ENCODE results near the gene NUTM1. TPM values are rescaled to one million over a fixed set of nuclear protein-coding genes. Genes with fewer than 3 reads are reported as not detected.

Gene NUTM1
- total RNA-seq, 2 experiments from 2014 or later, result not detected

DNA sequence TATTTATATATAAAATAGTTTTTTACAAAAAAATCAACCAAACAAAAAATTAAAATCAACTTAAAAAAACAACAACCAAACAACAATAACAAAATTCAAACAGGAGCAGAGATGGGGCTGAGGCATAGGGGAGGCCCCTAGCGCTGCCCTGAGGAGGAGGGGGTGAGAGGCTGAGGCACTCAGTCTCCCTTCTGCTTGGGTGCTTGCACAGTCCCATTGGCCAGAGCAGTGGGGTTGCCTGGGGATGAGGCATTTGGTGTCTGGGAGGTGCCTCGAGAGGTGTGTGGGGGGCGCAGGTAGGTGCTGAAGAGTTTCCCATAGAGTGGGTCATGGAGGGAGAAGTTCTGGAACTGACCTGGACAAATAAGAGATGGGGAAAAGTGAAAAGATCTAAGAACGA, 15.8 kb downstream of the NUTM1 start:
- Mint-ChIP-seq H3K9me3 (no peaks in the 10 kb centered on the region), H3K27ac (no peak overlapping the region), H3K36me3 (ENCODE audit: low read depth) (peaks cover 57% of the 10 kb centered on the region), H3K4me3 (no peak overlapping the region), H3K27me3 (no peaks in the 10 kb centered on the region), H3K4me1 (peaks cover 18% of the 10 kb centered on the region)
- ChIA-PET CTCF (interaction anchor here (1.3 to 2.2 kb wide), 2 partner anchors 8 to 16 kb away, joined by 4 to 20 read pairs; partner anchors contain the start of genes LPCAT4, NOP10 and NUTM1), POLR2A (no interaction called here)
- no peak for DNase-seq

- peaks cover 57% of the 10 kb centered on the region for H3K36me3 Mint-ChIP-seq (ENCODE audit: low read depth)
- no peaks in the 10 kb centered on the region for H3K9me3 Mint-ChIP-seq
- H3K27me3 Mint-ChIP-seq, result no peaks in the 10 kb centered on the region
- no peak for DNase-seq
- CTCF ChIA-PET, result interaction anchor here (1.1 to 1.3 kb wide), 2 partner anchors 17 to 150 kb away, joined by 4 to 6 read pairs; partner anchors contain the start of genes NOP10 and NUTM1
- H3K4me1 Mint-ChIP-seq, result peaks cover 19% of the 10 kb centered on the region
- H3K4me3 Mint-ChIP-seq, result no peak overlapping the region
- POLR2A ChIA-PET, result no interaction called here
- H3K27ac Mint-ChIP-seq, result no peak overlapping the region
Measured at GRCh38 chr15:34359416-34359815, 16.3 kb downstream of the NUTM1 start.

DNA sequence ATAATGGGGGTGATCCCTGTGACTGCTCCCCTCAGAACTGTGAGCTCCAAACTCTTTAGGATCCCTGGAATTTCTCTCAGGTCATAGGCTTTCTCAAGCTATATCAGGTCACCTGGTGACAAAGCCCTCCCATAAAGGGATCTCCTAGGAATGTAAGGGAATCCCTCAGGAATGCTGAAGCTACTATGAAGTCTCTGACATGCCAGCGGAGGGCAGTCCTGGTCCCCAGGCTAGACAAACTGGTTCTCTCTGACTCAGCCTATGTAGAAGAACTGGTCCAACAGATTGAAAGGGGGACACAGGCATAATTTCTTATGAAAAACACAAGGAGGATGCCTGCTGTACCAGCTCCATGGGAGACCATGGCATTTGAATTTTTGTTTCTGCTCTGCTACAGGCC, 17.2 kb downstream of the NUTM1 start:
- Mint-ChIP-seq H3K9me3 (no peaks in the 10 kb centered on the region), H3K27me3 (no peaks in the 10 kb centered on the region), H3K27ac (no peak overlapping the region), H3K4me1 (peaks cover 27% of the 10 kb centered on the region), H3K36me3 (ENCODE audit: low read depth) (peaks cover 55% of the 10 kb centered on the region), H3K4me3 (no peak overlapping the region)
- POLR2A ChIA-PET, result no interaction called here
- no peak for DNase-seq
- CTCF ChIA-PET, result interaction anchor here (0.9 to 1.5 kb wide), 5 partner anchors 17 to 151 kb away, joined by 3 to 6 read pairs (median 4); partner anchors contain the start of genes NOP10, NUTM1 and SLC12A6

DNA sequence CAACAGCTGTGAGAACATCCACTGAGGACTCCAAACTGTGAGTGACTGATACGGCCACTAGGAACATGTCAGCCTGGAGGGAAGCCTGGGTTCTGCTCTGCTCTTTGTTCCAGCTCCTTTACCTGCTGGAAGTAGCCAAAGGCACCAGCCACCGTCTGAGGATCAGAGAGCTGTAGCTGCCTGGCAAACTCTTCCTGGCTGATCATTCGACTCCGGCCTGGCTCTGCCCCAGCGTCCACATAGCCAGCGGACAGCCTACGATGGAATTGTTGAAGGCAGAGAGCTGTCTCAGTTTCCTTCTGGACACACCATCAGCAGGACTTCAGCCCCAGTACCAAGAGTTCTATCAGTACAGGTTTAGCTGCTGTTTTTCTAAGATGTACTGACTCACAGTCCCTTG, 18.2 kb downstream of the NUTM1 start:
- POLR2A ChIA-PET, result no interaction called here
- no peak overlapping the region for H3K27ac Mint-ChIP-seq
- CTCF ChIA-PET, result interaction anchor here (0.9 to 1.5 kb wide), 2 partner anchors 18 to 24 kb away, joined by 4 to 5 read pairs; partner anchors contain the start of genes NOP10, NUTM1 and SLC12A6
- peaks cover 53% of the 10 kb centered on the region for H3K36me3 Mint-ChIP-seq (ENCODE audit: low read depth)
- peaks cover 37% of the 10 kb centered on the region for H3K4me1 Mint-ChIP-seq
- H3K9me3 Mint-ChIP-seq, result no peaks in the 10 kb centered on the region
- H3K27me3 Mint-ChIP-seq, result no peaks in the 10 kb centered on the region
- DNase-seq, result no peak
- H3K4me3 Mint-ChIP-seq, result no peak overlapping the region

DNA sequence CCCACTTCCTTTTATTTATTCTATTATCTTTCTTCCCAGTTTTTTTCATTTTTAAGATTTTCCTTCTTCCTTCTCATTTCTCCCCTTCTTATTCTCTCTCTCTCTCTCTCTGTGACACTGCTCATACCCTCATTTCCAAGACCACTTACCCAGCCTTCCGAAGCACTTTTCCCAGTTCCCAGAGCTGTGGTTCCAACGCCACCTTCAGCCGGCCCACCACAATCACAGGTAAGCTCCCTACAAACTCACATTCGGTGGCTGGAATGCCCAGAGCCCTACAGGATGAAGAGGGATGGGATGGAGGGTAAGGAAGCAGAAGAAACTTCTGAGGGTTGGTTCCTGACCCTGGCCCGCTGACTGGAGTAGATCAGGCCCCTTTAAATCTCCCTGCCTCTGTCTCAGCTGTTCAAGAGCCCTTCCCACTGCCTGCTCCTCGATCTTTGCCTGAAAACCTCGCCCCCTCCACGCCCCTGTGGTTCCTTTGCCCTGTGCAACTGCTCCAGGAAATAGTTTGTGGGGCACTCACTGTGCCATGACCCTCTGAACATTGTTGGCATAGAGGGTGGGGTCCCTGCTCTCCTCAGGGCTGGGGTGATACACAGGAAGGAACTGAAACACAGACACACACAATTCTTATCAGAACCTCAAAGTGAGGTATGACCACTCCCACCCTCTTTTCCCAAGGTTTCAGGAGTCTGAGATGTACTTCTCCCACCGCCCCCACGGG, 19.1 kb downstream of the NUTM1 start:
- POLR2A ChIA-PET, result no interaction called here
- Mint-ChIP-seq H3K27ac (peak overlapping the region; percentile 76), H3K27me3 (no peaks in the 10 kb centered on the region), H3K9me3 (no peaks in the 10 kb centered on the region), H3K4me1 (peaks cover 38% of the 10 kb centered on the region), H3K4me3 (no peak overlapping the region), H3K36me3 (ENCODE audit: low read depth) (peaks cover 49% of the 10 kb centered on the region)
- no peak for DNase-seq
- CTCF ChIA-PET, result interaction anchor here (1.5 kb wide), 1 partner anchor 19 kb away, joined by 5 read pairs; the partner anchor contains the start of genes NOP10 and NUTM1

DNA sequence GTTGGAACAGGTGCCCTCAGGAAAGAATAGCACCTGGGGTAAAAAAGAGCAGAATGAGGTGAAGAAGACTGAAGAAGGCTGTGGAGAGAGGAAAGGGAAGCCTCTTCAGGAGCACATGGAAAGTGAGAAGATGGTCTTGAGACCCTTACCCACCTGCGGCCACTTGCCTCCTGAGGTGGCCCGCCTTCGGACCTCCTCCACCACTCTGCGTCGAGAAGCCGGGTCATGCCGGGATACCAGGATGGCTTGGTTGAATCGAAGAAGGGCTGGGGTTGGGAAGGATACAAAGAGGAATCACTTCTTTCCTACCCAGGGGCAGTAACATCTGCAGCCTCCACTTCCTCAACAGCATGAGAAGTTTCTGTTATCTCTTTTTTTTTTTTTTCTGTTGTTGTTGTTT, 20.9 kb downstream of the NUTM1 start:
- peaks cover 49% of the 10 kb centered on the region for H3K4me1 Mint-ChIP-seq

DNA sequence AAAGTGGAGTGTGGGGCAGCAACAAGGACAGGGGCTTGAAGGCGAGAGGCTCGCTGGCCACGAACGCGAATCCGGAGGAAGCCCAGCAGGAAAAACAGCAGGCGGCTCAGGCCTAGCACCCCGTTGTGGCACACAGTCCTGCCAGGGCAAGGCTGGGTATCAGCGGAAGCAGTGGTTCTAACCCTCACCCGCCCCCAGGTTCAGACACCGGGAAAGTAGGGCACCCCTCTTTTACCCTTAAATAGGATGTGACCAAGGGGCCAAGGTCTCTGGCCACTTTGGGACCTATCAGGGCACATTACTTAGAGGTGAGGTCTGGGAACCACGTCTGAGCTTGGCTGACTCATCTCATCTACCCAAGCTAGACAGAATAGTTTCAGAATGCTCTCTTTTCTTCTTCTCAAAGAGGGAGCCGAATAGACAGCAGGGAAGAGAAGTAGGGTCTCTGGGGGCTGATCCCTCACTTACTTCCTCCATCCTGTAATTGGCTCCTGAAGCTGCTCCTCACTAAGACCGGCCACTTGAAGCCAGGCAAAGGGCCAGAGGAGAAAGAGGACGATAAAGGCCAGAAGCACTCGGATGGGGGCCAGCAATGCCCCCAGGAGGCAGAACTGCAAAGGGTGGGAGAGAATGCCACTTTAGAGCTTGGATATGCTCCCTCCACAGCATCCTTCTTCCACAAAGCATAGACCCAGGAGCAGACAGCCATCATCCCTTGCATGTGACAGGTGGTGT, 22.1 kb downstream of the NUTM1 start:
- POLR2A ChIA-PET, result interaction anchor here (1.0 to 1.2 kb wide), 2 partner anchors 22 to 36 kb away, joined by 3 to 5 read pairs; partner anchors contain the start of genes NOP10 and NUTM1
- peaks cover 57% of the 10 kb centered on the region for H3K4me1 Mint-ChIP-seq
- DNase-seq, result no peak
- CTCF ChIA-PET, result interaction anchor here (3.2 to 3.7 kb wide), 2 partner anchors 11 to 22 kb away, joined by 28 to 31 read pairs; partner anchors contain the start of genes NOP10 and NUTM1
- H3K36me3 Mint-ChIP-seq (ENCODE audit: low read depth), result peaks cover 28% of the 10 kb centered on the region
- peak overlapping the region; percentile 89 for H3K27ac Mint-ChIP-seq
- H3K4me3 Mint-ChIP-seq, result peak overlapping the region; percentile 97
- no peaks in the 10 kb centered on the region for H3K27me3 Mint-ChIP-seq
- no peaks in the 10 kb centered on the region for H3K9me3 Mint-ChIP-seq

More for the DNA sequence above, 20.9 kb downstream of the NUTM1 start:
- Mint-ChIP-seq H3K9me3 (no peaks in the 10 kb centered on the region), H3K36me3 (ENCODE audit: low read depth) (peaks cover 35% of the 10 kb centered on the region), H3K4me3 (no peak overlapping the region), H3K27ac (no peak overlapping the region), H3K27me3 (no peaks in the 10 kb centered on the region)
- CTCF ChIA-PET, result no interaction called here
- DNase-seq, result no peak
- POLR2A ChIA-PET, result no interaction called here

DNA sequence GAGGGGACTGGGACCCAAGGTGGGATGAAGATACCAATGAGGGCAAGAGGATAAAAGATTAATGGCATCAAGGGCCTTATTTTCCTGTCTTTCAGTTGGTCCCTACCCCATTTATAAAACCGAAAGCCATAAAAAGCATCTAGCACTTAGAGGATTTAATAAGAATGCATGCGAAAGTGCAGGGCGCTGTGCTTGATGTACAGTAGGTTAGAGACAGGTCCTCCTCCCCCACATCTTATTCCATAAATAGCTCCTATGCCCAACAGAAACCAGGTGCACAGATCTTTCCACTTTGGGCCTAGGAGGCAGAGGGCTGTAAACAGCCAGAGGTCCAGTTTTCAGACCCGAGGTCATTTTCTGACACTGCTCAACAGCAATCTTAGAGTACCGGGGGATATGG, 22.7 kb downstream of the NUTM1 start:
- peaks cover 27% of the 10 kb centered on the region for H3K36me3 Mint-ChIP-seq (ENCODE audit: low read depth)
- no peaks in the 10 kb centered on the region for H3K27me3 Mint-ChIP-seq
- peak overlapping the region; percentile 89 for H3K27ac Mint-ChIP-seq
- ChIA-PET CTCF (interaction anchor here (3.2 to 3.8 kb wide), 3 partner anchors 11 to 28 kb away, joined by 14 to 31 read pairs (median 28); partner anchors contain the start of genes NOP10, NUTM1 and SLC12A6), POLR2A (interaction anchor here (1.0 to 1.2 kb wide), 2 partner anchors 23 to 36 kb away, joined by 3 to 5 read pairs; partner anchors contain the start of genes NOP10 and NUTM1)
- no peak for DNase-seq
- peaks cover 58% of the 10 kb centered on the region for H3K4me1 Mint-ChIP-seq
- peak overlapping the region; percentile 97 for H3K4me3 Mint-ChIP-seq
- H3K9me3 Mint-ChIP-seq, result no peaks in the 10 kb centered on the region

GRCh38 chr15:34366271-34367065, 23.4 kb downstream of the NUTM1 start:
- H3K9me3 Mint-ChIP-seq, result no peaks in the 10 kb centered on the region
- no peaks in the 10 kb centered on the region for H3K27me3 Mint-ChIP-seq
- ChIA-PET POLR2A (interaction anchor here (0.6 to 1.2 kb wide), 4 partner anchors 23 to 71 kb away, joined by 3 to 5 read pairs (median 3); partner anchors contain the start of genes GOLGA8A, NOP10 and NUTM1), CTCF (interaction anchor here (0.7 to 3.8 kb wide), 11 partner anchors 9 to 215 kb away, joined by 3 to 31 read pairs (median 4); partner anchors contain the start of genes NOP10, NUTM1 and SLC12A6)
- H3K4me1 Mint-ChIP-seq, result peaks cover 58% of the 10 kb centered on the region
- H3K36me3 Mint-ChIP-seq (ENCODE audit: low read depth), result peaks cover 20% of the 10 kb centered on the region
- peak; percentile 67 for DNase-seq
- H3K27ac Mint-ChIP-seq, result peak overlapping the region; percentile 89
- peak overlapping the region; percentile 97 for H3K4me3 Mint-ChIP-seq

- Mint-ChIP-seq H3K36me3 (ENCODE audit: low read depth) (peaks cover 11% of the 10 kb centered on the region), H3K27ac (peak within 1 kb of the TSS; percentile 98), H3K9me3 (no peaks in the 10 kb centered on the region), H3K27me3 (no peaks in the 10 kb centered on the region), H3K4me1 (peaks cover 54% of the 10 kb centered on the region), H3K4me3 (peak within 1 kb of the TSS; percentile 97)
- peak; percentile 94 for DNase-seq
- POLR2A ChIA-PET, result interaction anchor here (0.6 to 0.7 kb wide), 4 partner anchors 25 to 70 kb away, joined by 3 read pairs; partner anchors contain the start of gene GOLGA8A
- CTCF ChIA-PET, result interaction anchor here (0.6 to 3.8 kb wide), 24 partner anchors 9 to 272 kb away, joined by 3 to 31 read pairs (median 4); partner anchors contain the start of genes GOLGA8B, KATNBL1, NOP10 and NUTM1
Measured at GRCh38 chr15:34367101-34368081, 24.3 kb downstream of the NUTM1 start, which contains the start of gene LPCAT4. Gene LPCAT4 (minus strand): TSS chr15:34367196. CDS start chr15:34367100, 96 bp downstream.

GRCh38 chr15:34370129-34370528, 27.0 kb downstream of the NUTM1 start:
- CTCF ChIA-PET, result no interaction called here
- no peak for DNase-seq
- Mint-ChIP-seq H3K4me3 (no peak overlapping the region), H3K27ac (peak overlapping the region; percentile 31), H3K9me3 (no peaks in the 10 kb centered on the region), H3K4me1 (peaks cover 33% of the 10 kb centered on the region), H3K36me3 (ENCODE audit: low read depth) (no peaks in the 10 kb centered on the region), H3K27me3 (no peaks in the 10 kb centered on the region)
- POLR2A ChIA-PET, result no interaction called here

Measured in activated CD4-positive, alpha-beta T cell treated with anti-CD3 and anti-CD28 coated beads, Interleukin-2, amount 10 ng/mL, durations not matched to agents 7 days and 5 days (primary cell).